Hematopoietic multipotent progenitor cell treated with erythropoietin and hydrocortisone succinate and interleukin-3 and kit ligand, for 4 days (in vitro differentiated cells): ENCODE measurements around the gene SCN2B.

Experiments
- DNase-seq: peaks from one replicate; pipeline ENCODE4 v3.0.0-alpha.2; 2015

Gene SCN2B

GRCh38 chr11:118151431-118151830 lies 25.0 kb downstream of the SCN2B start:
- DNase-seq = no peak

- no peak for DNase-seq
Measured at GRCh38 chr11:118149493-118149892, 26.9 kb downstream of the SCN2B start.

- no peak for DNase-seq
Measured at GRCh38 chr11:118148856-118149255, 27.6 kb downstream of the SCN2B start.

- no peak for DNase-seq
Measured at GRCh38 chr11:118148240-118148639, 28.2 kb downstream of the SCN2B start.

- DNase-seq = peak; percentile 26
Measured at GRCh38 chr11:118147502-118147901, 28.9 kb downstream of the SCN2B start.

- DNase-seq = no peak
Measured at GRCh38 chr11:118146554-118146953, 29.9 kb downstream of the SCN2B start.

GRCh38 chr11:118145285-118146227 lies 30.9 kb downstream of the SCN2B start:
- peak; percentile 84 for DNase-seq

- no peak for DNase-seq
Measured at GRCh38 chr11:118144301-118145268, 31.9 kb downstream of the SCN2B start.

GRCh38 chr11:118143661-118144185 lies 32.7 kb downstream of the SCN2B start:
- no peak for DNase-seq

GRCh38 chr11:118142809-118143208 lies 33.6 kb downstream of the SCN2B start:
- DNase-seq = peak; percentile 40

GRCh38 chr11:118142081-118142480 lies 34.4 kb downstream of the SCN2B start:
- DNase-seq = no peak

GRCh38 chr11:118139578-118139977 lies 36.9 kb downstream of the SCN2B start:
- no peak for DNase-seq

- no peak for DNase-seq
Measured at GRCh38 chr11:118138839-118139420, 37.5 kb downstream of the SCN2B start.

GRCh38 chr11:118136801-118137200 lies 39.6 kb downstream of the SCN2B start:
- DNase-seq = no peak

GRCh38 chr11:118136341-118136740 lies 40.1 kb downstream of the SCN2B start:
- DNase-seq = no peak

- DNase-seq = no peak
Measured at GRCh38 chr11:118135796-118136165, 40.7 kb downstream of the SCN2B start.

- no peak for DNase-seq
Measured at GRCh38 chr11:118135051-118135795, 41.2 kb downstream of the SCN2B start.

- no peak for DNase-seq
Measured at GRCh38 chr11:118133816-118134215, 42.6 kb downstream of the SCN2B start.

GRCh38 chr11:118132385-118133151 lies 43.9 kb downstream of the SCN2B start:
- no peak for DNase-seq

GRCh38 chr11:118129471-118130172 lies 46.8 kb downstream of the SCN2B start:
- no peak for DNase-seq
